GM23338 (cell line): ENCODE data around the gene CDK17. TPM values are rescaled to one million over a fixed set of nuclear protein-coding genes. Genes with fewer than 3 reads are reported as not detected.

Source experiments
- ATAC-seq: fragments of 200-7000 bp; cut with Tn5 transposase; 3 replicates; pipeline ENCODE4 v1.9.1; 2020
- DNase-seq: peaks from one replicate; pipeline ENCODE4 v3.0.0-alpha.2; 2015; ENCODE audit warnings: low spot score
- H2AFZ ChIP-seq: fragments of 200-600 bp; sonication (generic); 2 replicates; pipeline ENCODE4 v1.8.0; 2016; ENCODE audit warnings: antibody characterized with exemption, mild to moderate bottlenecking, moderate library complexity
- H3F3A ChIP-seq: fragments of 200-600 bp; sonication (generic); replicated peaks from 2 replicates; pipeline ENCODE4 v1.8.0; 2017; ENCODE audit warnings: antibody characterized with exemption, mixed run types, low read depth
- H3K27ac ChIP-seq: fragments of 200-600 bp; sonication (generic); 2 replicates; pipeline ENCODE4 v1.6.1; 2016; ENCODE audit warnings: low read depth
- H3K27me3 ChIP-seq: fragments of 200-600 bp; sonication (generic); 2 replicates; pipeline ENCODE4 v1.8.0; 2016; ENCODE audit warnings: mild to moderate bottlenecking, mixed run types, moderate library complexity; ENCODE audit not compliant: insufficient read depth
- H3K36me3 ChIP-seq: fragments of 200-600 bp; sonication (generic); 2 replicates; pipeline ENCODE4 v1.8.0; 2016; ENCODE audit warnings: mild to moderate bottlenecking; ENCODE audit not compliant: insufficient read depth
- H3K4me1 ChIP-seq: fragments of 200-600 bp; sonication (generic); 2 replicates; pipeline ENCODE4 v1.8.0; 2016; ENCODE audit warnings: mild to moderate bottlenecking, moderate library complexity; ENCODE audit not compliant: insufficient read depth
- H3K4me2 ChIP-seq: fragments of 200-600 bp; sonication (generic); 2 replicates; pipeline ENCODE4 v1.7.1; 2017; ENCODE audit warnings: mixed run types
- H3K4me3 ChIP-seq: fragments of 200-600 bp; sonication (generic); 2 replicates; pipeline ENCODE4 v1.6.1; 2016; ENCODE audit warnings: mixed run types
- H3K79me2 ChIP-seq: fragments of 200-600 bp; sonication (generic); replicated peaks from 2 replicates; pipeline ENCODE4 v1.8.0; 2017; ENCODE audit warnings: mild to moderate bottlenecking; ENCODE audit not compliant: insufficient read depth
- H3K9me2 ChIP-seq: fragments of 200-600 bp; sonication (generic); 2 replicates; pipeline ENCODE4 v1.8.0; 2017; ENCODE audit not compliant: insufficient read depth
- H4K20me1 ChIP-seq: fragments of 200-600 bp; sonication (generic); replicated peaks from 2 replicates; pipeline ENCODE4 v1.8.0; 2017; ENCODE audit warnings: mild to moderate bottlenecking; ENCODE audit not compliant: insufficient read depth
- H3K27ac Mint-ChIP-seq: 2 replicates; pipeline ENCODE4 v1.8.0; 2020; ENCODE audit warnings: inconsistent platforms, mild to moderate bottlenecking, moderate library complexity, mixed read lengths
- H3K27me3 Mint-ChIP-seq: 3 replicates; pipeline ENCODE4 v1.8.0; 2022; ENCODE audit warnings: low read depth, mild to moderate bottlenecking, moderate library complexity, mixed read lengths, inconsistent platforms; ENCODE audit not compliant: insufficient read depth, poor library complexity
- H3K36me3 Mint-ChIP-seq: 3 replicates; pipeline ENCODE4 v1.8.0; 2021; ENCODE audit warnings: low read depth, mild to moderate bottlenecking, inconsistent platforms, moderate library complexity, mixed read lengths
- H3K4me1 Mint-ChIP-seq: 3 replicates; pipeline ENCODE4 v1.8.0; 2020; ENCODE audit warnings: mild to moderate bottlenecking, inconsistent platforms, mixed read lengths
- H3K4me3 Mint-ChIP-seq: 3 replicates; pipeline ENCODE4 v1.8.0; 2021; ENCODE audit warnings: moderate library complexity, mild to moderate bottlenecking, inconsistent platforms, mixed read lengths
- H3K9me3 Mint-ChIP-seq: 3 replicates; pipeline ENCODE4 v1.8.0; 2020; ENCODE audit warnings: moderate library complexity, mild to moderate bottlenecking, inconsistent platforms, mixed read lengths
- EZH2 ChIP-seq: fragments of 200-600 bp; sonication (generic); IDR thresholded peaks from one replicate; pipeline ENCODE4 v1.8.0; 2017; ENCODE audit warnings: antibody characterized with exemption, mild to moderate bottlenecking, low read depth; ENCODE audit not compliant: unreplicated experiment
- JUNB ChIP-seq: IDR thresholded peaks from one replicate; pipeline ENCODE4 v1.6.1; 2016; ENCODE audit warnings: antibody characterized with exemption; ENCODE audit not compliant: unreplicated experiment
- POLR2AphosphoS5 ChIP-seq: IDR thresholded peaks from 2 replicates; pipeline ENCODE4 v1.6.1; 2016; ENCODE audit warnings: antibody characterized with exemption, low read depth
- STAT1 ChIP-seq: IDR thresholded peaks from one replicate; pipeline ENCODE4 v1.6.1; 2016; ENCODE audit warnings: antibody characterized with exemption; ENCODE audit not compliant: unreplicated experiment
- polyA plus RNA-seq: library from polyadenylated mRNA; unstranded; fragments of >200 nt; fragmentation: Nextera tagmentation; extraction: Ambion mirVana; gene quantifications from 2 replicates; pipeline ENCODE4 v1.2.1, GENCODE V29; 2016
- total RNA-seq: library from RNA; depleted of rRNA; stranded (reverse); fragments of >200 nt; shearing (Covaris generic); gene quantifications from 2 replicates; pipeline ENCODE4 v1.2.3, GENCODE V29; 2014
- TF ChIP-seq, protein P1 (sequence below), 2 experiments: fragments of 200-600 bp in 1 of 2; sonication (generic) in 1 of 2; conservative IDR thresholded peaks; 2 replicates each; pipeline versions ENCODE4 v1.5.1 to v1.6.1; 2016 to 2017; ENCODE audit warnings: antibody characterized with exemption in 2 of 2, low read depth in 2 of 2, mild to moderate bottlenecking in 2 of 2, moderate library complexity in 1 of 2
- TF ChIP-seq, protein P2 (sequence below): fragments of 250-450 bp; sonication (Bioruptor Pico); IDR thresholded peaks from 2 replicates; pipeline ENCODE4 v1.5.0; 2020; ENCODE audit warnings: mild to moderate bottlenecking, moderate library complexity

CDK17 gene
- total and polyA plus RNA-seq, 2 experiments from 2014 or later = 7.6 to 34.2 TPM

- TF ChIP-seq, protein P1, sequence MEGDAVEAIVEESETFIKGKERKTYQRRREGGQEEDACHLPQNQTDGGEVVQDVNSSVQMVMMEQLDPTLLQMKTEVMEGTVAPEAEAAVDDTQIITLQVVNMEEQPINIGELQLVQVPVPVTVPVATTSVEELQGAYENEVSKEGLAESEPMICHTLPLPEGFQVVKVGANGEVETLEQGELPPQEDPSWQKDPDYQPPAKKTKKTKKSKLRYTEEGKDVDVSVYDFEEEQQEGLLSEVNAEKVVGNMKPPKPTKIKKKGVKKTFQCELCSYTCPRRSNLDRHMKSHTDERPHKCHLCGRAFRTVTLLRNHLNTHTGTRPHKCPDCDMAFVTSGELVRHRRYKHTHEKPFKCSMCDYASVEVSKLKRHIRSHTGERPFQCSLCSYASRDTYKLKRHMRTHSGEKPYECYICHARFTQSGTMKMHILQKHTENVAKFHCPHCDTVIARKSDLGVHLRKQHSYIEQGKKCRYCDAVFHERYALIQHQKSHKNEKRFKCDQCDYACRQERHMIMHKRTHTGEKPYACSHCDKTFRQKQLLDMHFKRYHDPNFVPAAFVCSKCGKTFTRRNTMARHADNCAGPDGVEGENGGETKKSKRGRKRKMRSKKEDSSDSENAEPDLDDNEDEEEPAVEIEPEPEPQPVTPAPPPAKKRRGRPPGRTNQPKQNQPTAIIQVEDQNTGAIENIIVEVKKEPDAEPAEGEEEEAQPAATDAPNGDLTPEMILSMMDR (conservative IDR thresholded peaks at IDR 0.05; ENCODE audit: low read depth in 2 of 2) = no peak
- TF ChIP-seq JUNB (no peak), EZH2 (no peak)
Measured at GRCh38 chr12:96402061-96402460, 1.8 kb upstream of the CDK17 start (continued).

DNA sequence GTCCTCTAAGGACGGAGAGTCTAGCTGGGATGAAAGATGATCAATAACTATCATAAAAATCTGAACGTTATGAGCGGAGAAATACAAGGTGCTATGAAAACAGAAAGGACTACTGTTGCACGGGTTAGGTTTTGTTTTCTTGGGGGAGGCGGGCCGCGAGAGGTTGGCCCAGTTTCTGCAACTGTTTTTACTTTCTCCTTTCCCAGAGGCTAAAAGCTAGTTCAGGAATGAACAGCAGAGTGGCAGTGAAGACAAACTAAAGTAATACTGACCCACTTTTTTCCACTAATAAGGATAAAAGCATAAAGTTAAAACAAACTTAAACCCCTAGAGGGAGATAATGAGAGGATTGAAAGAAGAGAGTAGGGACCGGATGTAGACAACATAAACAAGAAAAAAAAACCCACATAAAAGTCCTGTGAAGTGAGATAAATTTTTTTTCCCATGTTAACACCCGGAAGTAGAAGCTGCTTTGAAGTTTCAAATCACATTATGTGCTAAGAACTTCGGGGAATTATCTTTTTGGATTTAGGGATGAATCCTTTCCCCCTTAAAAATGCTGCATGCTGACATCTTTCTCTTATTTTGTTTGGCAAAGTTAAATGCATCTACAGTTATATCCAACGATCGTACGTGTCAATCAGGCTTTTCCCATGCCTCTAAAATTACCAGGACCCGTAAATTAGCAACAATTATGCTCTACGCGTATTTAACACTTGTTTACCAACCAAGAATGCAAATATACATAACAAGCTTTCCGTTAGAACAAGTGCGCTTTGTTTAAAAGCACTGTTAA is 1.0 kb upstream of the CDK17 start:
- Histone ChIP-seq H4K20me1 (peaks cover 2% of the 10 kb centered on the region; the same call in 1 of the 2 replicates), H3K27ac (peak overlapping the region; percentile 2; the same call in 1 of the 2 replicates), H3K4me2 (peak overlapping the region; percentile 89), H3K9me2 (no peaks in the 10 kb centered on the region), H3K4me3 (peak overlapping the region; percentile 74), H3F3A (peaks cover 8% of the 10 kb centered on the region; the same call in 1 of the 2 replicates), H3K4me1 (peaks cover 45% of the 10 kb centered on the region), H3K27me3 (peaks cover 10% of the 10 kb centered on the region; the same call in 1 of the 2 replicates), H2AFZ (peak overlapping the region; percentile 18), H3K36me3 (no peaks in the 10 kb centered on the region), H3K79me2 (peaks cover 27% of the 10 kb centered on the region)
- Mint-ChIP-seq H3K4me1 (peaks cover 42% of the 10 kb centered on the region), H3K27ac (no peak overlapping the region; the same call in 1 of the 2 replicates), H3K9me3 (no peaks in the 10 kb centered on the region), H3K36me3 (no peaks in the 10 kb centered on the region), H3K4me3 (peak overlapping the region; percentile 81), H3K27me3 (peaks cover 6% of the 10 kb centered on the region)
- no peak for TF ChIP-seq POLR2AphosphoS5
- TF ChIP-seq, protein P1 (conservative IDR thresholded peaks at IDR 0.05; ENCODE audit: low read depth in 2 of 2) = peak in 1 of 2 experiments; percentile 49; a peak in 3 of 4 replicates
- TF ChIP-seq STAT1 = no peak
- TF ChIP-seq, protein P2, sequence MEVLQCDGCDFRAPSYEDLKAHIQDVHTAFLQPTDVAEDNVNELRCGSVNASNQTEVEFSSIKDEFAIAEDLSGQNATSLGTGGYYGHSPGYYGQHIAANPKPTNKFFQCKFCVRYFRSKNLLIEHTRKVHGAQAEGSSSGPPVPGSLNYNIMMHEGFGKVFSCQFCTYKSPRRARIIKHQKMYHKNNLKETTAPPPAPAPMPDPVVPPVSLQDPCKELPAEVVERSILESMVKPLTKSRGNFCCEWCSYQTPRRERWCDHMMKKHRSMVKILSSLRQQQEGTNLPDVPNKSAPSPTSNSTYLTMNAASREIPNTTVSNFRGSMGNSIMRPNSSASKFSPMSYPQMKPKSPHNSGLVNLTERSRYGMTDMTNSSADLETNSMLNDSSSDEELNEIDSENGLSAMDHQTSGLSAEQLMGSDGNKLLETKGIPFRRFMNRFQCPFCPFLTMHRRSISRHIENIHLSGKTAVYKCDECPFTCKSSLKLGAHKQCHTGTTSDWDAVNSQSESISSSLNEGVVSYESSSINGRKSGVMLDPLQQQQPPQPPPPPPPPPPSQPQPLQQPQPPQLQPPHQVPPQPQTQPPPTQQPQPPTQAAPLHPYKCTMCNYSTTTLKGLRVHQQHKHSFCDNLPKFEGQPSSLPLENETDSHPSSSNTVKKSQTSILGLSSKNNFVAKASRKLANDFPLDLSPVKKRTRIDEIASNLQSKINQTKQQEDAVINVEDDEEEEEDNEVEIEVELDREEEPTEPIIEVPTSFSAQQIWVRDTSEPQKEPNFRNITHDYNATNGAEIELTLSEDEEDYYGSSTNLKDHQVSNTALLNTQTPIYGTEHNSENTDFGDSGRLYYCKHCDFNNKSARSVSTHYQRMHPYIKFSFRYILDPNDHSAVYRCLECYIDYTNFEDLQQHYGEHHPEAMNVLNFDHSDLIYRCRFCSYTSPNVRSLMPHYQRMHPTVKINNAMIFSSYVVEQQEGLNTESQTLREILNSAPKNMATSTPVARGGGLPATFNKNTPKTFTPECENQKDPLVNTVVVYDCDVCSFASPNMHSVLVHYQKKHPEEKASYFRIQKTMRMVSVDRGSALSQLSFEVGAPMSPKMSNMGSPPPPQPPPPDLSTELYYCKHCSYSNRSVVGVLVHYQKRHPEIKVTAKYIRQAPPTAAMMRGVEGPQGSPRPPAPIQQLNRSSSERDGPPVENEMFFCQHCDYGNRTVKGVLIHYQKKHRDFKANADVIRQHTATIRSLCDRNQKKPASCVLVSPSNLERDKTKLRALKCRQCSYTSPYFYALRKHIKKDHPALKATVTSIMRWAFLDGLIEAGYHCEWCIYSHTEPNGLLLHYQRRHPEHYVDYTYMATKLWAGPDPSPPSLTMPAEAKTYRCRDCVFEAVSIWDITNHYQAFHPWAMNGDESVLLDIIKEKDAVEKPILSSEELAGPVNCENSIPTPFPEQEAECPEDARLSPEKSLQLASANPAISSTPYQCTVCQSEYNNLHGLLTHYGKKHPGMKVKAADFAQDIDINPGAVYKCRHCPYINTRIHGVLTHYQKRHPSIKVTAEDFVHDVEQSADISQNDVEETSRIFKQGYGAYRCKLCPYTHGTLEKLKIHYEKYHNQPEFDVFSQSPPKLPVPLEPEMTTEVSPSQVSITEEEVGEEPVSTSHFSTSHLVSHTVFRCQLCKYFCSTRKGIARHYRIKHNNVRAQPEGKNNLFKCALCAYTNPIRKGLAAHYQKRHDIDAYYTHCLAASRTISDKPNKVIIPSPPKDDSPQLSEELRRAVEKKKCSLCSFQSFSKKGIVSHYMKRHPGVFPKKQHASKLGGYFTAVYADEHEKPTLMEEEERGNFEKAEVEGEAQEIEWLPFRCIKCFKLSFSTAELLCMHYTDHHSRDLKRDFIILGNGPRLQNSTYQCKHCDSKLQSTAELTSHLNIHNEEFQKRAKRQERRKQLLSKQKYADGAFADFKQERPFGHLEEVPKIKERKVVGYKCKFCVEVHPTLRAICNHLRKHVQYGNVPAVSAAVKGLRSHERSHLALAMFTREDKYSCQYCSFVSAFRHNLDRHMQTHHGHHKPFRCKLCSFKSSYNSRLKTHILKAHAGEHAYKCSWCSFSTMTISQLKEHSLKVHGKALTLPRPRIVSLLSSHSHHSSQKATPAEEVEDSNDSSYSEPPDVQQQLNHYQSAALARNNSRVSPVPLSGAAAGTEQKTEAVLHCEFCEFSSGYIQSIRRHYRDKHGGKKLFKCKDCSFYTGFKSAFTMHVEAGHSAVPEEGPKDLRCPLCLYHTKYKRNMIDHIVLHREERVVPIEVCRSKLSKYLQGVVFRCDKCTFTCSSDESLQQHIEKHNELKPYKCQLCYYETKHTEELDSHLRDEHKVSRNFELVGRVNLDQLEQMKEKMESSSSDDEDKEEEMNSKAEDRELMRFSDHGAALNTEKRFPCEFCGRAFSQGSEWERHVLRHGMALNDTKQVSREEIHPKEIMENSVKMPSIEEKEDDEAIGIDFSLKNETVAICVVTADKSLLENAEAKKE (CRISPR knock-in tag) = no peak
- peak; percentile 53 for DNase-seq
- no peak for ATAC-seq
